IMR-90 (cell line): Measurements from ENCODE around the gene CBX3.

Experiments
- CEBPB ChIP-seq: IDR thresholded peaks from 2 replicates; pipeline ENCODE4 v1.6.1; 2012; ENCODE audit warnings: low read depth, low read length, improper control_type of control experiment
- CTCF ChIP-seq: conservative IDR thresholded peaks from 2 replicates; pipeline ENCODE4 v1.5.1; 2012; ENCODE audit warnings: mild to moderate bottlenecking, low read depth, low read length, improper control_type of control experiment
- MXI1 ChIP-seq: IDR thresholded peaks from 2 replicates; pipeline ENCODE4 v1.6.1; 2012; ENCODE audit warnings: low read depth, mild to moderate bottlenecking, low read length, moderate library complexity, borderline replicate concordance
- RCOR1 ChIP-seq: IDR thresholded peaks from 2 replicates; pipeline ENCODE4 v1.6.1; 2012; ENCODE audit warnings: mild to moderate bottlenecking, low read length, improper control_type of control experiment; ENCODE audit not compliant: insufficient replicate concordance

- no peak for TF ChIP-seq CTCF
- TF ChIP-seq RCOR1 = no peak
- peak; percentile 70 for TF ChIP-seq CEBPB
- TF ChIP-seq MXI1 = no peak
Observed at GRCh38 chr7:26155531-26156375, 45.8 kb upstream of the CBX3 start.
